H1 (cell line): ENCODE results near the gene CELF2. TPM values are rescaled to one million over a fixed set of nuclear protein-coding genes. Genes with fewer than 3 reads are reported as not detected.

Experiments
- CTCF ChIA-PET: fragments of 300-600 bp; sonication (Branson Sonifier 250); formaldehyde crosslinking; loops from one replicate; lab custom pipeline; 2021; ENCODE audit not compliant: partially characterized antibody; lab: Charles Lee
- POLR2A ChIA-PET: fragments of 300-600 bp; sonication (Branson Sonifier 250); formaldehyde crosslinking; loops from one replicate; lab custom pipeline; 2021; ENCODE audit warnings: inconsistent platforms; ENCODE audit not compliant: partially characterized antibody; lab: Charles Lee
- DNase-seq, 2 experiments: peaks; one replicate each; pipeline versions ENCODE4 v3.0.0 to v3.0.0-alpha.2; 2010 to 2022; ENCODE audit warnings: low spot score in 2 of 2, low read depth in 1 of 2, mixed read lengths in 1 of 2
- FAIRE-seq: peaks from 2 replicates; lab custom pipeline; 2011; peaks lifted over from hg19 to GRCh38; lab: Jason Lieb, UNC
- H2AFZ ChIP-seq: 2 replicates; pipeline ENCODE4 v1.8.1; 2012; ENCODE audit warnings: low read length, inconsistent platforms
- H2AK5ac ChIP-seq: 2 replicates; pipeline ENCODE4 v1.6.1; 2013; ENCODE audit warnings: low read depth, low read length
- H2BK120ac ChIP-seq: replicated peaks from 2 replicates; pipeline ENCODE3; 2013; ENCODE audit warnings: low read depth, low read length, inconsistent platforms
- H2BK12ac ChIP-seq: 2 replicates; pipeline ENCODE4 v1.6.1; 2013; ENCODE audit warnings: low read depth, low read length
- H2BK15ac ChIP-seq: 2 replicates; pipeline ENCODE4 v1.6.1; 2013; ENCODE audit warnings: low read length
- H2BK20ac ChIP-seq: 2 replicates; pipeline ENCODE4 v1.6.1; 2013; ENCODE audit warnings: low read length
- H2BK5ac ChIP-seq: 2 replicates; pipeline ENCODE4 v1.6.1; 2013; ENCODE audit warnings: low read depth, low read length
- H3K14ac ChIP-seq: 2 replicates; pipeline ENCODE4 v1.6.1; 2013; ENCODE audit warnings: inconsistent platforms; ENCODE audit not compliant: insufficient read length
- H3K18ac ChIP-seq: 2 replicates; pipeline ENCODE4 v1.6.1; 2013; ENCODE audit warnings: low read length; ENCODE audit errors: extremely low read depth
- H3K23ac ChIP-seq: 2 replicates; pipeline ENCODE4 v1.6.1; 2013; ENCODE audit warnings: inconsistent platforms; ENCODE audit not compliant: insufficient read length
- H3K23me2 ChIP-seq: 2 replicates; pipeline ENCODE4 v1.6.1; 2013; ENCODE audit warnings: low read depth, low read length
- H3K27ac ChIP-seq: 2 replicates; pipeline ENCODE4 v1.6.1; 2011; ENCODE audit warnings: low read depth, low read length, inconsistent platforms
- H3K27me3 ChIP-seq, 4 experiments: replicated peaks in 1 of 4; 1 replicate in 1 of 4; 2 replicates in 3 of 4; pipeline versions ENCODE4 v1.6.1 to v1.8.1; 2011 to 2013; ENCODE audit warnings: low read length in 3 of 4, mild to moderate bottlenecking in 3 of 4, inconsistent platforms in 2 of 4, mixed read lengths in 2 of 4, moderate library complexity in 1 of 4; ENCODE audit not compliant: control insufficient read depth in 3 of 4, insufficient read depth in 3 of 4; ENCODE audit errors: extremely low read depth in 1 of 4
- H3K36me3 ChIP-seq, 4 experiments: 2 replicates each; pipeline versions ENCODE4 v1.6.1 to v1.8.1; 2011 to 2013; ENCODE audit warnings: mild to moderate bottlenecking in 4 of 4, low read length in 3 of 4, moderate library complexity in 2 of 4, control low read depth in 1 of 4, inconsistent platforms in 1 of 4; ENCODE audit not compliant: insufficient read depth in 4 of 4, control insufficient read depth in 2 of 4
- H3K4ac ChIP-seq: replicated peaks from 2 replicates; pipeline ENCODE3; 2013; ENCODE audit warnings: low read length, low read depth, mixed read lengths, inconsistent platforms; ENCODE audit not compliant: insufficient read length
- H3K4me1 ChIP-seq, 4 experiments: replicated peaks in 1 of 4; 1 replicate in 1 of 4; 2 replicates in 3 of 4; pipeline versions ENCODE4 v1.6.1 to v1.8.1; 2011 to 2013; ENCODE audit warnings: low read length in 3 of 4, inconsistent platforms in 2 of 4, mixed read lengths in 1 of 4; ENCODE audit not compliant: insufficient read depth in 4 of 4, control insufficient read depth in 3 of 4
- H3K4me2 ChIP-seq, 2 experiments: 2 replicates each; pipeline versions ENCODE4 v1.6.1 to v1.8.1; 2011 to 2013; ENCODE audit warnings: low read depth in 2 of 2, low read length in 2 of 2, control low read depth in 1 of 2, inconsistent platforms in 1 of 2, mild to moderate bottlenecking in 1 of 2; ENCODE audit not compliant: insufficient read depth in 1 of 2
- H3K4me3 ChIP-seq, 4 experiments: fragments of 200-600, 300-600 bp in 1 of 4; sonication (generic), shearing (Covaris generic), sonication (Bioruptor Twin) in 1 of 4; 2 replicates each; pipeline versions ENCODE4 v1.5.1 to v1.8.1; 2011 to 2016; ENCODE audit warnings: low read length in 4 of 4, low read depth in 3 of 4, control low read depth in 2 of 4, inconsistent platforms in 2 of 4, mild to moderate bottlenecking in 2 of 4, mixed read lengths in 1 of 4, moderate library complexity in 1 of 4; ENCODE audit not compliant: insufficient read depth in 2 of 4; ENCODE audit errors: extremely low read depth in 1 of 4
- H3K56ac ChIP-seq: replicated peaks from 2 replicates; pipeline ENCODE3; 2013; ENCODE audit warnings: low read depth, mild to moderate bottlenecking, mixed read lengths, low read length, inconsistent platforms; ENCODE audit not compliant: insufficient read length
- H3K79me1 ChIP-seq: 2 replicates; pipeline ENCODE4 v1.6.1; 2013; ENCODE audit warnings: low read depth, low read length, control low read depth
- H3K79me2 ChIP-seq, 2 experiments: 2 replicates each; pipeline versions ENCODE4 v1.6.1 to v1.8.1; 2012 to 2013; ENCODE audit warnings: low read length in 2 of 2, mild to moderate bottlenecking in 2 of 2, inconsistent platforms in 1 of 2; ENCODE audit not compliant: insufficient read depth in 2 of 2, control insufficient read depth in 1 of 2
- H3K9ac ChIP-seq, 4 experiments: replicated peaks in 1 of 4; 1 replicate in 1 of 4; 2 replicates in 3 of 4; pipeline versions ENCODE4 v1.6.1 to v1.8.1; 2011 to 2013; ENCODE audit warnings: low read depth in 3 of 4, low read length in 3 of 4, control low read depth in 2 of 4, mild to moderate bottlenecking in 2 of 4, moderate library complexity in 2 of 4, inconsistent platforms in 1 of 4; ENCODE audit errors: extremely low read depth in 1 of 4
- H3K9me3 ChIP-seq, 2 experiments: 2 replicates each; pipeline versions ENCODE4 v1.6.1 to v1.8.1; 2012 to 2013; ENCODE audit warnings: mild to moderate bottlenecking in 2 of 2, moderate library complexity in 2 of 2, control low read depth in 1 of 2, inconsistent platforms in 1 of 2, low read depth in 1 of 2, low read length in 1 of 2, mixed read lengths in 1 of 2; ENCODE audit not compliant: insufficient read depth in 2 of 2
- H4K20me1 ChIP-seq, 2 experiments: replicated peaks in 1 of 2; 2 replicates each; pipeline versions ENCODE3 to v1.8.1; 2011 to 2013; ENCODE audit warnings: inconsistent platforms in 2 of 2, low read length in 2 of 2, mild to moderate bottlenecking in 1 of 2; ENCODE audit not compliant: insufficient read depth in 2 of 2, control insufficient read depth in 1 of 2
- H4K5ac ChIP-seq: 2 replicates; pipeline ENCODE4 v1.6.1; 2013; ENCODE audit warnings: low read length, low read depth, mixed read lengths, inconsistent platforms; ENCODE audit not compliant: insufficient read length
- H4K8ac ChIP-seq: 2 replicates; pipeline ENCODE4 v1.8.0; 2013; ENCODE audit warnings: mild to moderate bottlenecking, moderate library complexity, low read length, inconsistent platforms; ENCODE audit not compliant: insufficient read depth; ENCODE audit errors: extremely low read depth
- H4K91ac ChIP-seq: replicated peaks from 2 replicates; pipeline ENCODE3; 2013; ENCODE audit warnings: low read length, mixed read lengths, inconsistent platforms; ENCODE audit not compliant: insufficient read length
- ATF3 ChIP-seq: IDR thresholded peaks from 2 replicates; pipeline ENCODE4 v1.6.1; 2011; ENCODE audit warnings: low read depth, mild to moderate bottlenecking, low read length; ENCODE audit not compliant: insufficient read depth
- CHD1 ChIP-seq: IDR thresholded peaks from 2 replicates; pipeline ENCODE4 v1.6.1; 2012; ENCODE audit warnings: low read depth, low read length, improper control_type of control experiment
- KDM5A ChIP-seq: fragments of 200-600 bp; IDR thresholded peaks from 2 replicates; pipeline ENCODE4 v1.7.1; 2012; ENCODE audit warnings: mild to moderate bottlenecking, low read length, inconsistent platforms, mixed read lengths
- NRF1 ChIP-seq: IDR thresholded peaks from 2 replicates; pipeline ENCODE4 v1.6.1; 2011; ENCODE audit warnings: mild to moderate bottlenecking, low read depth, low read length, improper control_type of control experiment
- RBBP5 ChIP-seq: IDR thresholded peaks from 2 replicates; pipeline ENCODE4 v1.7.1; 2012; ENCODE audit warnings: low read depth, mild to moderate bottlenecking, inconsistent platforms, low read length, moderate library complexity, borderline replicate concordance
- RNF2 ChIP-seq: fragments of 200-900, 300-1000 bp; sonication (generic); IDR thresholded peaks from 2 replicates; pipeline ENCODE4 v1.7.1; 2016; ENCODE audit warnings: borderline replicate concordance, low read depth, mild to moderate bottlenecking, antibody characterized with exemption, low read length; ENCODE audit not compliant: poor library complexity, severe bottlenecking; ENCODE audit errors: missing control alignments
- SIX5 ChIP-seq: IDR thresholded peaks from 2 replicates; pipeline ENCODE4 v1.6.1; 2011; ENCODE audit warnings: mild to moderate bottlenecking, low read depth, low read length
- TCF12 ChIP-seq: IDR thresholded peaks from 2 replicates; pipeline ENCODE4 v1.6.1; 2011; ENCODE audit warnings: low read depth, mild to moderate bottlenecking, low read length
- ZNF274 ChIP-seq: IDR thresholded peaks from 2 replicates; pipeline ENCODE4 v1.7.0; 2012; ENCODE audit warnings: low read length, borderline replicate concordance; ENCODE audit errors: extremely low read depth
- WGBS, 2 experiments: shearing (Covaris generic) in 1 of 2; methylation state at CpG; one replicate each; pipeline versions ENCODE4 v1.1.6 to v1.1.7; 2013 to 2015; ENCODE audit warnings: low lambda C conversion rate in 2 of 2, mixed read lengths in 2 of 2, inconsistent platforms in 1 of 2, low coverage in 1 of 2, missing lambda C conversion rate in 1 of 2; ENCODE audit not compliant: insufficient replicate concordance in 2 of 2, insufficient coverage in 1 of 2, insufficient read length in 1 of 2; ENCODE audit errors: extremely low coverage in 1 of 2, missing lambda C conversion rate in 1 of 2; 5-methylcytosine and 5-hydroxymethylcytosine counted together
- polyA plus RNA-seq, 7 experiments: library from polyadenylated mRNA; depleted of rRNA in 3 of 7; stranded (reverse) in 5 of 7; unstranded in 2 of 7; fragments of >200 nt in 5 of 7; fragments of 200-250 nt in 2 of 7; gene quantifications; 1 replicate in 5 of 7; 2 replicates in 1 of 7; 4 replicates in 1 of 7; pipeline versions ENCODE4 v1.2.1 to v1.2.3, GENCODE V29; 2011 to 2013; ENCODE audit warnings: missing spikeins in 2 of 7, mixed read lengths in 2 of 7
- total RNA-seq: library from RNA; stranded (reverse); fragmentation: NEBNext Ultra II Directional; extraction: Animal tissue kit (Norgen Biotek cat#: 25700); gene quantifications from 2 replicates; pipeline ENCODE4 v1.2.1, GENCODE V29; 2021
- TF ChIP-seq, protein P1 (sequence below): IDR thresholded peaks from 2 replicates; pipeline ENCODE4 v1.6.1; 2012; ENCODE audit warnings: low read length, inconsistent platforms

CELF2 gene
- total and polyA plus RNA-seq, 2 of the 8 experiments (the other 6 are each of a cell fraction or from before 2014, with no cell fraction given), result 18.3 to 22.7 TPM

DNA sequence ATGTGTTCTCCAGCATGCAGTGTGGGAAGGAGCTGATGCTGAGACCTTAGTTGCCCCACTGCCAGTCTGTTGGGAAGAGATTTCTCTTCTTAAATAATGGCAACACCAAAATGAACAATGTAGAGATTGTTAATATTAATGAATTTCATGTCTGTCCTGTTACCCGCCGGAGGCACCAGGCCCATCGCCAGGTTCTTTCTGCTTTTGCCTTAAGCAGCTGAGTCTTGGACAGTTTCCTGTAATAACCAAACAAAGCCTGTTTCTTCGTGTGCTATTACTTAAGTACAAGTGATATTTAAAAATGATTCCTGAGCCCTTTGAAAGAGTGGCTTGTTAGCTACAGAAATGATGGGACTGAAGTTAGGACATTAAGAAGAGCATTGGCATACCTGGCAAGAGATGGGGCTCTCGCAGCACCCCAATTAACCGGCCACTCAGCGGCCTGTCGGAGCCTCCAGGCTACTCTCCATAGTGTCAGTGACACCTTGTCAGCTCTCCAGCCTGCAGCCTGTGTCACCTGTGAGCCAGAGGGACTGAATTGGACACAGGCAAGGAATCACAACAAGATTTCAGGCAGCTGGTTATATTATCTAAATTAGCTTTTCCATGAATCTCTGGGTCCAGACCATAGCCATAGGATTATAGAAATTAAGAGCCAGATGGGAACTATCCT is 142.0 kb downstream of the CELF2 start:
- no peak overlapping the region for H3K56ac ChIP-seq
- no peak overlapping the region for H3K4me2 ChIP-seq
- no peak overlapping the region for H2BK5ac ChIP-seq
- POLR2A ChIA-PET, result interaction anchor here (1.1 kb wide), 1 partner anchor 15 kb away, joined by 3 read pairs; no protein-coding TSS in a partner anchor
- CTCF ChIA-PET, result interaction anchor here (1.0 to 2.0 kb wide), 6 partner anchors 8 to 121 kb away, joined by 3 to 8 read pairs (median 4); no protein-coding TSS in a partner anchor
- H4K20me1 ChIP-seq, result no peaks in the 10 kb centered on the region
- peaks cover 1 to 23% (median 18%) of the 10 kb centered on the region in 4 experiments; a peak in 6 of 7 replicates for H3K4me1 ChIP-seq
- no peak overlapping the region for H2AFZ ChIP-seq
- no peaks in the 10 kb centered on the region; the same call in 1 of the 2 replicates for H3K79me1 ChIP-seq
- H3K23ac ChIP-seq, result no peak overlapping the region
- no peak overlapping the region for H2BK12ac ChIP-seq
- peaks cover 4% of the 10 kb centered on the region in 2 experiments; a peak in 2 of 4 replicates for H3K9me3 ChIP-seq
- no peak overlapping the region for H3K27ac ChIP-seq
- H3K18ac ChIP-seq, result no peak overlapping the region
- H3K9ac ChIP-seq, result no peak overlapping the region
- 95% methylated on average over 8 of the region's 8 CpGs; no CpG with 5 or more reads in 1 of the 2 experiments for WGBS, 2 experiments
- H4K5ac ChIP-seq, result no peak overlapping the region
- no peaks in the 10 kb centered on the region for H3K36me3 ChIP-seq
- FAIRE-seq, result no peak
- H3K4ac ChIP-seq, result no peak overlapping the region
- H3K4me3 ChIP-seq, result no peak overlapping the region
- no peak for DNase-seq
- no peak overlapping the region for H4K8ac ChIP-seq
- no peak overlapping the region for H2BK15ac ChIP-seq
- H3K14ac ChIP-seq, result no peak overlapping the region
- H2BK20ac ChIP-seq, result no peak overlapping the region
- H4K91ac ChIP-seq, result no peak overlapping the region
- H3K79me2 ChIP-seq, result no peaks in the 10 kb centered on the region
- H2BK120ac ChIP-seq, result no peak overlapping the region
- H3K27me3 ChIP-seq, result no peaks in the 10 kb centered on the region; a peak in 1 of 7 replicates
- H3K23me2 ChIP-seq, result peaks cover under 1% of the 10 kb centered on the region; the same call in 1 of the 2 replicates
- H2AK5ac ChIP-seq, result no peak overlapping the region
- TF ChIP-seq RBBP5 (no peak), SIX5 (no peak), NRF1 (no peak), CHD1 (no peak), ZNF274 (no peak), RNF2 (no peak), KDM5A (no peak), ATF3 (no peak), TCF12 (no peak)
- TF ChIP-seq, protein P1, sequence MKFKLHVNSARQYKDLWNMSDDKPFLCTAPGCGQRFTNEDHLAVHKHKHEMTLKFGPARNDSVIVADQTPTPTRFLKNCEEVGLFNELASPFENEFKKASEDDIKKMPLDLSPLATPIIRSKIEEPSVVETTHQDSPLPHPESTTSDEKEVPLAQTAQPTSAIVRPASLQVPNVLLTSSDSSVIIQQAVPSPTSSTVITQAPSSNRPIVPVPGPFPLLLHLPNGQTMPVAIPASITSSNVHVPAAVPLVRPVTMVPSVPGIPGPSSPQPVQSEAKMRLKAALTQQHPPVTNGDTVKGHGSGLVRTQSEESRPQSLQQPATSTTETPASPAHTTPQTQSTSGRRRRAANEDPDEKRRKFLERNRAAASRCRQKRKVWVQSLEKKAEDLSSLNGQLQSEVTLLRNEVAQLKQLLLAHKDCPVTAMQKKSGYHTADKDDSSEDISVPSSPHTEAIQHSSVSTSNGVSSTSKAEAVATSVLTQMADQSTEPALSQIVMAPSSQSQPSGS, result no peak
